Inflammatory macrophage (primary cell): ENCODE results near the gene METAP2.
"Not testable (repeated sequence)": the region's sequence is repeated elsewhere in the genome, so short reads cannot be mapped to it uniquely, and the experiment has no call there.

Experiments used
- DNase-seq, 2 donors: peaks; one replicate each; pipeline ENCODE4 v3.0.0-alpha.2; 2020 to 2022
- total RNA-seq, 18 experiments: gene quantifications; one replicate each; lab custom pipeline; 2026; ENCODE audit warnings: mixed read lengths in 6 of 18, inconsistent platforms in 2 of 18; lab: John Stamatoyannopoulos, UW

Gene METAP2
- 30.5 to 114 (median 77.3) reads per million in 18 experiments for total RNA-seq

DNA sequence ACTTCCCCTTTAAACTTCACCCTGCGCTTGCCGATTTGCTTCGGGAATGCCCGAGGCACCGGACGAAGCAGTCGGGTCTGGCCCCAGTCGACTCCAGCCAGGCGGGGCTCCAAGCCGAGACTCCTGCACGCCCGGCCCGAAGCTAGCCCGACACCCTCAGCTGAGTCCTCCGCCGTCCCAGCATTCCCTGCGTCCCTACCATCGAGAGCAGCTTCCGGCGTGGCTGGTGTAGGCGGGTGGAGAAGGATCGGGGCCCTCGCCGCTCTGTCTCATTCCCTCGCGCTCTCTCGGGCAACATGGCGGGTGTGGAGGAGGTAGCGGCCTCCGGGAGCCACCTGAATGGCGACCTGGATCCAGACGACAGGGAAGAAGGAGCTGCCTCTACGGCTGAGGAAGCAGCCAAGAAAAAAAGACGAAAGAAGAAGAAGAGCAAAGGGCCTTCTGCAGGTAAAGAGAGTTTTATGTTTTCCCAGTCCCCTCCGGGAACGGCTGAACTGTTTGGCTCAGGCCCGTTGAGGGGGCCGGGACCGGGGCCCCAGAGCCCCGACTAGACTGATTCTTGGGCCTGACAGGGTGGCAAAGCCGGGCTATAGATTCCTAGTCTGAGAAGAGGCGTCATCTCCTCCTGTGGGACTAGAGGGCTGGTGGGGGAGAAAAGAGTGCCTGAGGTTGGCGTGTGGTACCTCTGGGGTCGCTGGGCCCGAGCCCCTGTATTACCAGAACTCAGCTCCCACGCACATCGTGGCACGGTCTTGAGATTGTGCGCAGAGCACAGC is at the start of gene METAP2:
Gene METAP2 (plus strand): TSS at position 269 of the 776 bp plus-strand sequence. CDS start 28 bp downstream, at position 297.
- peak; percentile 98 for DNase-seq

DNA sequence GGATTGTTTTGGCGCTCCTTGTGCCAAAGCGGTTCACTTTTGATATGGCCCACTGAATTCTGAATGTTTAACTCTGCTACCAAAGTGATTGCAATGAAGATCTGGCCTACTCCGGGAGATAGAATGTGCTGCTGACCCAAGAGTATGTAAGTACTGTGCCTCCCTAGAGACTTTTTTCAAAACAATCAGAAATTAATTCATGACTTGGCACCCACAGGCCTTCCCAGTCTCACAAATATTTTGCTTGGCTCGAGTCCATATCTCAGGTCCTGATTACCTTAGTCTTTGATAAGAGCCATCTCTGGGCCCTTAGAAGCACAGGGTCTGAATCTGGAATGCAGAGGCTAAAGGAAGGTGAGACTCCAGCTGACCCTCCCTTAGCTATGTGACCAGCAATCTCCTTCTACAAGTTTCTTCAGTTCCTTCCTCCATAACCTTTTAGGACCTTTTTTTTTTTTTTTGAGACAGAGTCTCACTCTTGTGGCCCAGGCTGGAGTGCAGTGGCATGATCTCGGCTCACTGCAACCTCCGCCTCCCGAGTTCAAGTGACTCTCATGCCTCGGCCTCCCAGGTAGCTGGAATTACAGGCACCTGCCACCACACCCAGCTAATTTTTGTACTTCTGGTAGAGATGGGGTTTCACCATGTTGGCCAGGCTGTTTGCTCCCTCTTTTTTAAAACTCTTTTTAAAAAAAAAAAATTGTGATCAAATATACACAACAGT is 49.5 kb upstream of the METAP2 start:
- DNase-seq: no peak

DNA sequence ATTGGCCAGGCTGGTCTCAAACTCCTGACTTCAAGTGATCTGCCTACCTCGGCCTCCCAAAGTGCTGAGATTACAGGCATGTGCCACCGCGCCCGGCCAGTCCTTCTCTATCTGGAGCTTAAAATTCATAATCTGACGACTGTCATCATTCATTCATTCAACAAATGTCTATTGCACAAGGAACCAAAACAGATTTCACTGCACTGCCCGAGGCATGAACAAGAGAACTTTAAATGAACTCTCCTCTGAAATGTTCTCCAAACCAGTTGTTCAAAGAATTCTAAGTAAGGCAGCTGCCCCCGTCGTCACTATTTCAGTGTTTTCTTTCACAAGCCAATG is 44.8 kb upstream of the METAP2 start:
- no peak for DNase-seq

DNA sequence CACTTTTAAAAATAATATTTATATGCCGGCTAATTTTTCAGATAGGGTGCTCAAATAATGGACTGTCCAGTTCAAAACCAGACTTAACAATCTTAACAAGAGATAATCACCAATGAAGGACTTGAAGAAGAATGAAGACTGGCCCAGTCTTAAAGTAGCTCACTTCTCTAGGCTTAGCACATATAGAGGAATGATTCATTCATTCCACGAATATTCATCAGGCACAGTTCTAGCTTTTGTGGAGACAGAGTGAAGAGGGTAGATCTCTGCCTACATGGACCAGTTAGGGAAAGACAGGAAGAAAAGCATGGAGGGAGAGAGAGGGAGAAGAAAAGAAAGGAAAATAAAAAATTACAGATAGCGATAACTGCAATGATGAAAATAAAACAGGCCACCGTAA is 42.8 kb upstream of the METAP2 start:
- DNase-seq: no peak

DNA sequence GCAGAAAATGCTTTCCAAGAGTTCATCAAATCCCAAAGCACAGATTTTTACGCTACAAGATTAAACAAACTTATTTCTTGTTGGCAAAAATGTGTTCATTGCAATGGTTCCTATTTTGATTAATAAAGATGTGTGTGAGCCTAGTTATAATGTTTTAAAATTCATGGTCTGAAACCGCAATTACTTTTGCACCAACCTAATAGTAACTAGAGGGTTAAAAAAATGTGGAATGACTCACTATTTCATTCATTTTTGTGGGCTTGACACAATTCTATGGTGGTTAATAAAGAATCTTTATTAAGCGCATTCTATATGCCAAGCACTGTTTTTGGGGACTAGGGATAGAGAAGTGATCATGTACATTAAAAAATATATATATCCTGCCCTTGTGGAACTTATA is 38.6 kb upstream of the METAP2 start:
- no peak for DNase-seq

DNA sequence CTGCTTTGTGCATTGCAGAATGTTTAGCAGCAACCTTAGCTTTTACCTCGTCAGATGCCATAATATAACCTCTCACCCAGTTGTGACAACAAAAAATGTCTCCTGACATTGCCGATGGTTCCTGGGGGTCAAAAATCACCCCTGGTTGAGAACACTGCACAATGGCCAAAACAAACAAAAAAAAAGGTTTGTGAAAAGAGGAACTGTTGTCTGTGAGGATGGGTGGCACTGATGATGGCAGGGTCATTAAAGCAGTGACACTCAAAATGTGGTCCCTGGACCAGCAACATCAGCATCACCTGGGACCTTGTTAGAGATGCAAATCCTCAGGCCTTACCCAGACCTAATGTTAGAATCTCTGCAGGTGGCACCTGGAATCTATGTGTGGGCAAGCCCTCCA is 36.4 kb upstream of the METAP2 start:
- DNase-seq: no peak

DNA sequence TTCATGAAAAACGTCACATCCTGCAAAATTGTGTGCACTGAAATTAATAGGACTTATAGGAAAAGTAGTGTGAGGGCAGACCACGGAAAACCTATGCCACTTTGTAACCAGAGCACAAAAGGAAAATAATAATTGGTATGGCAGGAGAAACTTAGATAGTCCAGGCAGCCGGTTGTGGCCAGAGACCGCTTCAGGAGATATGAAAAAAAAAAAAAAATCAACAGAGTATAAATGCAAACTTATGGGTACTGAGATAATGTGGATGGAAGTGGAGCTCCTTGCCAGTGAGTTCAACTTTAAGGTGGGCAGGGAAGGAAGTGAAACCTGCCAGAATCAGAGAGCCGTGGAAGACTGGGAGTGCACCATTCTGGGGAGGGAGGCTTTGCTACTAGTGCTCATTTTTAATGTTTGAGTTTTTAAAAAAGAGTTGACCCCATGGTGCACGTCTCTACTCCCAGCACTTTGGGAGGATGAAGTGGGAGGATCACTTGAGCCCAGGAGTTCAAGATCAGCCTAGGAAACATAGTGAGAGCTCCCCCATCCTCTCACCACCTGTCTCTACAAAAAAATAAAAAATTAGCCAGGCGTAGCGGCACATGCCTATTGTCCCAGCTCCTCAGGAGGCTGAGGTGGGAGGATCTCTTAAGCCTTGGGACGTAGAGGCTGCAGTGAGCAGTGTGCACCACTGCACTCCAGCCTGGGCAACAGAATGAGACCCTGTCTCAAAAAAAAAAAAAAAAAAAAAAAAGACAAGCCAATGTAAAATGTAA is 34.3 kb upstream of the METAP2 start:
- DNase-seq: no peak

DNA sequence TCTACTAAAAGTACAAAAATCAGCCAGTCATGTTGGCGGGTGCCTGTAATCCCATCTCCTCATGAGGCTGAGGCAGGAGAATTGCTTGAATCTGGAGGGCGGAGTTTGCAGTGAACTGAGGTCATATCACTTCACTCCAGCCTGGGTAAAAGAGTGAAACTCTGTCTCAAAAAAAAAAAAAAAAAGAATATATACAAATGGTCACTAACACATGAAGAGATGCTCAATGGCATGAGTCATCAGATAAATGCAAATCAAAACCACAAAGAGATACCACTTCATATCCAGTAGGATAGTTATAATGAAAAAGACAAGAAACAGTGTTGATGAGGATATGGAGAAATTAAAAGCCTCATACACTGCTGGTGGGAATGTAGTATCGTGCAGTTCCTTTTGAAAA is 33.6 kb upstream of the METAP2 start:
- DNase-seq: no peak

DNA sequence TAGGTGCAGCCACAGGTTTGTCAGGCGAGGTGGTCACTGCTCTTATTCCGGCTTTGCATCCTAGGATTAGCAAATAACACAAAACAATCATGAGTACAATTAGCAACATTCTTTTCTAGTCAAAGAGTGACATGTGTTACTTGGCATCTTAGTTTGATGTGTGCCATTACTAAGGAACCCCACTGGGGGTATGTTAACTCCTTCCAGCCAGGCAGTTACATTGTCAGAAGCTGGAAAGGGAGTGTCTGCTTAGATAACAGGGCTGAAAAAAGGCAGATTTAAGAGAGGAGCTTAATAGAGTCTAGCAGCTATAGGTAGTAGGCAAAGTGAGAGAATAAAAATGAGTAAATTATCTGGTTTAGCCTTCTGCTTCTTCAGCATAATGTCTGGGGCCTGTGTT is 30.5 kb upstream of the METAP2 start:
- DNase-seq: no peak

DNA sequence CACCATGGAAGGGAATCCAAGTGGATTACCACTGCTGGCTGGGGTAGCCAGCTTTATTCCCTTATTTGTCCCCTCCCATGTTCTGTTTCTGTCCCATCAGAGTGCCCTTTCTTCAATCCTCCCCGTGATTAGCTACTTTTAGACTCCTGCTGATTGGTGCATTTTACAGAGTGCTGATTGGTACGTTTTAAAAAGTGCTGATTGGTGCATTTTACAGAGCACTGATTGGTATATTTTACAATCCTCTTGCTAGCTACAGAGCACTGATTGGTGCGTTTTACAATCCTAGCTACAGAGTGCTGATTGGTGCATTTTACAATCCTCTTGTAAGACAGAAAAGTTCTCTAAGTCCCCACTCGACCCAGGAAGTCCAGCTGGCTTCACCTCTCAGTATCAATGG is 28.9 kb upstream of the METAP2 start:
- DNase-seq: not testable (repeated sequence)

DNA sequence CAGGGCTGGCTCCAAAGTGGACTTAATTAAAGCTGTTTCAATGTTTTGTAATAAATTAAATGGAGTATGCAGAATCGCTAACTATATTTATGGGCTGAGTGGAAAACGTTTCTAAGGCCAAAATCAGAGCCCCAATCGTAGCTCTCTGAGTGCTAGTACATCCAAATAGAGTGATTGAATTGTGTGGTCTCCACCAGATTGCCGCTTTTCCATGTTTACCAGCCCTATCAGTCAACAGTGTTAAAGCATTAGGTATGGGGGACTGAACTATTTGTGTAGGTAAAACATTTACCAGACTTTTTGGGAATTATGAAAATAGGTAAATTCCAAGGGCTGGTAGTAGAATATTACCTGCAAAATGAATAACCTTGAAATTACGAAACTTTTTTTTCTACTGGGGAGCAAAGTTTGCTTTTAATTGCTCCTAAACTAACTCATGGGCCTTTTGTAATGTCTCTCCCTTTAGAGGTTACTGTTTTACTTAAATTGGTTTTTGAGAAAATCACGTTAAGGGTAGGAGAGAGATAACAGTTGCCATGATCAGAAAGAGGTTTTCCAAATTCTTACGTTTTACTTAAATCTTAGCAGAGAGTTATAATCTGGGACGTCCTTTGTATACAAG is 28.0 kb upstream of the METAP2 start:
- no peak for DNase-seq

DNA sequence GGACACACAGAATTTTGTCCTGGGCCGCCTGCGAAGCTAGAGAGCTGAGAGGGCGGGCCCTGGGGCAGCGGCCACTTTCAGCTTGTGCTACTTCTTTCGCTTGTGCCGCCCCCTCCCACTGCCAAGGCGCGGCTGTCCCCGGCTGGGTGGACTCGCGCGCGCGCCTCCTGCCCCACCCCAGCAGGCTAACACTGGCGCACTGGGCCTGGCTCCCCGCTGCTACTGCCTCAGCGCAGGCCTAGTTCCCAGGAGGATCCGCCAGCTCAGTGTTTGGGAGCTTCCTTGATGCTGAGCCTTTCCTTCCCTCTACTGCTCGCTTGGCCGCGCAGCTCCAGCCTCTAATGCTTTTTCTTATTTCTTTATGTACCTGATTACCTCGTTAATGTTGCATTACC is 27.4 kb upstream of the METAP2 start:
- DNase-seq: no peak

DNA sequence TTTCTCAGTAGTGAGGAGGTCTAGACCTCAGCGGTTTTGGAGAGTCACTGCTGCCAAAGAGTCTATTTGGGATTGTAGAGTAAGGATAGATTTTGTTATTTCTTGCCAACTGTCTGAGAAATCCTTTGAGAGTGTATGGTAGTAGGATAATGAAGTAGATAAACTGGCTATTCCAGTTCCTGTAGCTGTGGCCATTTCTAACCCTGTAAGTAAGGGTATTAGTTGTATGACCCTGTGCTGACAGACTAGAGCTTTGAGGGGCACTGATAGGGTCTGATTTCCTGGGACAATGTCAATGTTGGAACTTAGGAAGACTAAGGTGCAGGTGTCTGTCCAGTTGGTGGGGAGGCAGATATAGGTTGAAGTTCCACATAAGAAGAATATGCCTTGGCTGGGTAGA is 24.3 kb upstream of the METAP2 start:
- DNase-seq: not testable (repeated sequence)

DNA sequence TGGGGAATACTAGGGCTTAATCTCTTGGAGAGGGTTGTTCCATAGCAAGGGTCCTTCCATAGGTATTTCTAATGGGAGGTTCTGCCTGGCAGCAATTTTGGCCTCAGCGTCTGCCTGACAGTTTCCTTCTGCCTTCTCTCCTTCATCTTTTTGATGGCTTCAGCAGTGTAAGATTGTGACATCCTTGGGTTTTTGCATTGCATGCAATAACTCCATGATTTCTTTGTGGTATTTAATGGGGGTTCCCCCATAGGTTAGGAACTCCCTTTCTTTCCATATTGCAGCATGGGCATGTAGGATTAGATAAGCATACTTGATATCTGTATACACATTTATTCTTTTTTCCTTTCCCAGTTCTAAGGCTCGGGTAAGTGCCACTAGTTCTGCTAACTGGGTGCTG is 21.5 kb upstream of the METAP2 start:
- DNase-seq: not testable (repeated sequence)

DNA sequence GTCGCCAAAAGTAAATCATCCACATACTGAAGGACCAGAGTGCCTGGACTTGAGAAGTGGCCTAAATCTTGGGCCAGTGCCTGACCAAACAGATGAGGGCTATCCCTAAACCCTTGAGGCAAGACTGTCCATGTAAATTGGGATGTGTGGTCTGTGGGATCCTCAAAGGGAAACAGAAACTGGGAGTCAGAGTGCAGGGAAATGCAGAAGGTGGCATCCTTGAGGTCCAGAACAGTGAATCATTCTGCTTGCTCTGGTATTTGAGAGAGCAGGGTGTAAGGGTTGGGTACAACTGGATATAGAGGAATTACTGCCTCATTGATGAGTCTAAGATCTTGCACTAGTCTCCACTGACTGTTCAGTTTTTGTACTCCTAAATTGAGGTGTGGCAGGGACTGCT is 20.1 kb upstream of the METAP2 start:
- not testable (repeated sequence) for DNase-seq

DNA sequence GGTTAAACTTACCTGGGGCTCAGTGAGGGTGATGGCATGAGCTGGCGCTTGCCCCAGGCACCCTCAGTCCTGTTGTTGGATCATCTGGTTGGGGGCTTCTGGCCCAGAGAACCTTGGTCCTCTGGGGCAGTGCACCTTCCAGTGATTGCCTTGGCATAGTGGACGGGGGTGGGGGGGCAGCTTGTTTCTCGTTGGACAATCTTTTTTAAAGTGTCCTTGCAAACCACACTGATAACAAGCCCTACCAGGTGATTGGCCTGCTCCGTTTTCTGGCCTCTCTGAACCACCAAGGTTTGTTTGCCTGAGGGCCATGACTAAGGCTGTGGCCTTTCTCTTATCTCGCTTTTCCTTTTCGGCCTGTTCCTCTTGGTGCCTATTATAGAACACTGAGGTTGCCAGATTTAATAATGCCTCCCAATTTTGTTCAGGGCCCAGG is 19.2 kb upstream of the METAP2 start:
- not testable (repeated sequence) for DNase-seq

DNA sequence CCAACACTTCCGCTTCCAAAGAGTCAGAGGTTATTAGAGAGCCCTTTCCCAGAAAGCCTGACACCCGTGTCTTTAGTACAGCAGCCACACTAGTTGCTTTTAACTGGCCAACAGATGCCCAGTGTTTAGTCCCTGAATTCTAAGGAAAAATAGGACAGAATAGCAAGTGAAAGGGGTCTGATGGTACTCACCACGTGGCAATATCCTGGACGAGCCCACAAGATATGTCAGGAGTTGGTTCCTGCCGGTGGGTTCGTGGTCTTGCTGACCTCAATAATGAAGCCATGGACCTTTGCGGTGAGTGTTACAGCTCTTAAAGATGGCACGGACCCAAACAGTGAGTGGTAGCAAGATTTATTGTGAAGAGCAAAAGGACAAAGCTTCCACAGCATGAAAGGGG is 16.3 kb upstream of the METAP2 start:
- not testable (repeated sequence) for DNase-seq

DNA sequence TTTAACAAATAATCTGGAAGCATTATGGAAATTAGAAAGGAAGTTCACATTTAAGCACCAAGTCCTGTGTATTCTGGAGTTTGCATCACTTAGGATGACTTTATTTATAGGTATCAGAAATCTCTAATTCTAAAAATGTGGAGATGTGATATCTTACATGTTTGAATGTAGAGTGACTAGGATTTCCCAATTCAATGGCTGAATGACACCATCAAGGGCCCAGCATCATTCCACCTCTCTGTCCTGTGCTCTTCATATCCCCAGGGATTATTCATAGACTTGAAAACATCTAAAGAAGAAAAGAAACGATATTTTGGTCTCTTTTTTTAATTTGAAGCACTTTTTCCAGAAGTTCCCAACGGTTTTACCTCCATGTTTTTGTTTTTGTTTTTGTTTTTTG is 15.2 kb upstream of the METAP2 start:
- DNase-seq: no peak

DNA sequence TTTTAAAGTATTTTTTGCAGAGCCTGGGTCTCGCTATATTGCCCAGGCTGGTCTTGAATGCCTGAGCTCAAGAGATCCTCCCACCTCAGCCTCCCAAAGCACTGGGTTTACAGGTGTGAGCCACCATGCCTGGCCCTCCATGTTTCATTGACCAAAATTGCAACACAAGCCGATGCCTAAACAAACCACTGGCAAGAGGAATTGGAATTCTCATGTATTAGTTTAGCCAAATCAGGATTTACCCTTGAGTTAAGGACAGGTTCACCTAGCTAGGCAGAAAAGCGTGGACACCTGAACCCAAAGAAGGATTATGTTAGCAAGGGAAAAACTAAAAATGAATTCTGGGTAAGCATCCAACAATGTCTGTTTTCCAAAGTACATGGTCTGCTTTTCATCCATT is 14.6 kb upstream of the METAP2 start:
- DNase-seq: no peak

DNA sequence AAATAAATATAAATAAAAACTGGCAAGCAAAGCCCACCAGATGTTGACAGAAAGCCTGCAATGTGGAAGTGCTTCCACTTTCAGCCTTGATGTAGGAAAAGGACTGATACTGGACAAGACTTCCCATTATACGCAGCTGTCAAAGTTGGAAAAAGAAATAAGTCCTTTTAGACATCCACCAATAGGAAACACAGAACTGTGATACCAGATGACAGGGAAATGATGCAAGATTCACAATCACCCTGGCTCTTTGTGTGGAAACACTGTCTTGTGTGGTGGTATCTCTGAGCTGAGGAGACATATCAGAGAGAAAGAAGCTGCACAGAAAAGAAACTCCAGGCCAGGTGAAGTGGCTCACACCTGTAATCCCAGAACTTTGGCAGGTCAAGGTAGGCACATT is 13.8 kb upstream of the METAP2 start:
- no peak for DNase-seq

DNA sequence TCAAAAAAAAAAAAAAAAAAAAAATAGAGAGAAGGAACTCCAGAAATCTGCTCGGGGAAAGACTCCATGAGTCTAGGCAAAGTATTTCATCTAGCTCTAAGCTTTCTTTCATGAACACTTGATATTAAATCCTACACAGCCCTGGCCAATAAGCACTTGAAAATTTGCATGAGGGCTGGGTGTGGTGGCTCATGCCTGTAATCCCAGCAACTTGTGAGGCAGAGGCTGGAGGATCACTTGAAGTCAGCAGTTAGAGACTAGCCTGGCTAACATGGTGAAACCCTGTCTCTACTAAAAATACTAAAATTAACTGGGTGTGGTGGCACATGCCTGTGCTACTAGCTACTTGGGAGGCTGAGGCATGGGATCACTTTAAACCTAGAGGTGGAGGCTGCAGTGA is 13.1 kb upstream of the METAP2 start:
- no peak for DNase-seq

DNA sequence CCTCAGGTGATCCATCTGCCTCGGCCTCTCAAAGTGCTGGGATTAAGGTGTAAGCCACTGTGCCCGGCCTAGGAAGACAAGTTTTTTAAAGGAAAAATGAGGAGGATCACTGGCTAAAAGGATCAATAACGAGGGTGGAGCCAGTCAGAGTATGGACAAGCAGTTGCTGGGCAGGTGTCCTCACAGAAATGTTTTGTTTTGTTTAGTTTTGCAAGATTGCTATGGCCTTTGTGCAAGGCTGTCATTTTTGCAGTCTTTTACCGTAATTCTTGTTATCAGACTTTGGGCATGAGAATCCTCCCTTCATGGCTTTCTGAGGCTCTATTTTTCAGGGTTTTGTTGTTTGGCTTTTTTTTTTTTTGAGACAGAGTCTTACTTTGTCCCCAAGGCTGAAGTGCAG is 11.9 kb upstream of the METAP2 start:
- DNase-seq: no peak

DNA sequence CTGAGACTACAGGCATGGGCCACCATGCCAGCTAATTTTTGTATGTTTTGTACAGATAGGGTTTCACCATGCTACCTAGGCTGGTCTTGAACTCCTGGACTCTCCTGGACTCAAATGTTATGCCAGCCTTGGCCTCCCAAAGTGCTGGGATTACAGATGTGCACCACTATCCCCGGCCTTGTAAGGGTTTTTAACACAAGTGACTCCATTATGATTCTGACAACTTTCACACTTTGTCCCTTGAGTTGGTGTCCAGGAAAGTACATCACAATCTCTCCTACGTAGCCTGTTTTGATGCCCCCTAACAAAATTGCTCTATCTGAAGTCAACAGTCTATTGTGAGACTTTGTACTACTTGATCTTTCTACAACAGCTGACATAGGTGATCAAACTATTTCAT is 11.4 kb upstream of the METAP2 start:
- no peak for DNase-seq
